GM12865 (cell line): ENCODE data around the gene CIC.

Experiments used
- DNase-seq: peaks from one replicate; pipeline ENCODE4 v3.0.0; 2010; ENCODE audit warnings: low read depth
- H3K4me3 ChIP-seq: 2 replicates; pipeline ENCODE4 v1.5.1; 2011; ENCODE audit warnings: mild to moderate bottlenecking, low read depth, low read length, control low read depth
- TF ChIP-seq, protein P1 (sequence below): IDR thresholded peaks from 2 replicates; pipeline ENCODE4 v1.5.1; 2011; ENCODE audit warnings: low read length, control low read depth, low read depth, inconsistent platforms; ENCODE audit not compliant: insufficient read depth; ENCODE audit errors: missing control alignments

Gene CIC

DNA sequence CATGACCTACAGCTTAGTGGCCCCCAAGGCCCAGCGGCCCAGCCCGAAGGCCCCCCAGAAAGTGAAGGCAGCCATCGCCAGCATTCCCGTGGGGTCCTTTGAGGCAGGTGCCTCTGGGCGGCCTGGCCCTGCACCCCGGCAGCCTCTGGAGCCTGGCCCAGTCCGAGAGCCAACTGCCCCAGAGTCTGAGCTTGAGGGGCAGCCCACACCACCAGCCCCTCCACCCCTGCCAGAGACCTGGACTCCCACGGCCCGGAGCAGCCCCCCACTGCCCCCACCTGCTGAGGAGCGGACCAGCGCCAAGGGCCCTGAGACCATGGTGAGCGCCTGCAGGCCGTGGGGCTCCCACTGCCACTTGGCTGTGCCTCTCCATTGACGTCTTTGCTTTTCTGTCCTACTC is 23.9 kb downstream of the CIC start:
- no peak overlapping the region for H3K4me3 ChIP-seq
- no peak for DNase-seq
- TF ChIP-seq, protein P1, sequence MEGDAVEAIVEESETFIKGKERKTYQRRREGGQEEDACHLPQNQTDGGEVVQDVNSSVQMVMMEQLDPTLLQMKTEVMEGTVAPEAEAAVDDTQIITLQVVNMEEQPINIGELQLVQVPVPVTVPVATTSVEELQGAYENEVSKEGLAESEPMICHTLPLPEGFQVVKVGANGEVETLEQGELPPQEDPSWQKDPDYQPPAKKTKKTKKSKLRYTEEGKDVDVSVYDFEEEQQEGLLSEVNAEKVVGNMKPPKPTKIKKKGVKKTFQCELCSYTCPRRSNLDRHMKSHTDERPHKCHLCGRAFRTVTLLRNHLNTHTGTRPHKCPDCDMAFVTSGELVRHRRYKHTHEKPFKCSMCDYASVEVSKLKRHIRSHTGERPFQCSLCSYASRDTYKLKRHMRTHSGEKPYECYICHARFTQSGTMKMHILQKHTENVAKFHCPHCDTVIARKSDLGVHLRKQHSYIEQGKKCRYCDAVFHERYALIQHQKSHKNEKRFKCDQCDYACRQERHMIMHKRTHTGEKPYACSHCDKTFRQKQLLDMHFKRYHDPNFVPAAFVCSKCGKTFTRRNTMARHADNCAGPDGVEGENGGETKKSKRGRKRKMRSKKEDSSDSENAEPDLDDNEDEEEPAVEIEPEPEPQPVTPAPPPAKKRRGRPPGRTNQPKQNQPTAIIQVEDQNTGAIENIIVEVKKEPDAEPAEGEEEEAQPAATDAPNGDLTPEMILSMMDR, result no peak

DNA sequence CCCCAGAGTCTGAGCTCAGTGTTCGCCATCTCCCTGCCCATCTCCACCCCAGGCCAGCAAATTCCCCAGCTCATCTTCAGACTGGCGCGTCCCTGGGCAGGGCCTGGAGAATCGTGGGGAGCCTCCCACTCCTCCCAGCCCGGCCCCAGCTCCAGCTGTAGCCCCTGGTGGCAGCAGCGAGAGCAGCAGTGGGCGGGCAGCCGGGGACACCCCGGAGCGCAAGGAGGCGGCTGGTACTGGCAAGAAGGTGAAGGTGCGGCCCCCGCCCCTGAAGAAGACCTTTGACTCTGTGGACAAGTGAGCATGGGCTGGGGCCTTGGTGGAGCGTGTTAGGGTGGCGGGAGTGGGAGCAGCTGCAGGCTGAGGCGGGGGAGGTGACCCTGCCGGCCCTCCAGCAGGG is 24.5 kb downstream of the CIC start:
- DNase-seq, result no peak
- TF ChIP-seq, protein P1, result no peak
- no peak overlapping the region for H3K4me3 ChIP-seq

DNA sequence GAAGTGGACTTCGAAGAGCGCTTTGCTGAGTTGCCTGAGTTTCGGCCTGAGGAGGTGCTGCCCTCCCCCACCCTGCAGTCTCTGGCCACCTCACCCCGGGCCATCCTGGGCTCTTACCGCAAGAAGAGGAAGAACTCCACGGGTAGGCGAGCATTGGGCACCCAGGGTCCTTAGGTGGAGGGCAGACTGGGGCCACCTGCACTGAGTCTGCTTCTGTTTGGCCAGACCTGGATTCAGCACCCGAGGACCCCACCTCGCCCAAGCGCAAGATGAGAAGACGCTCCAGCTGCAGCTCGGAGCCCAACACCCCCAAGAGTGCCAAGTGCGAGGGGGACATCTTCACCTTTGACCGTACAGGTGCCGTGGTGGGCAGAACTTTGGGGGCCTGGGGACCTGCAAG is 24.9 kb downstream of the CIC start:
- no peak overlapping the region for H3K4me3 ChIP-seq
- TF ChIP-seq, protein P1, result no peak
- no peak for DNase-seq

DNA sequence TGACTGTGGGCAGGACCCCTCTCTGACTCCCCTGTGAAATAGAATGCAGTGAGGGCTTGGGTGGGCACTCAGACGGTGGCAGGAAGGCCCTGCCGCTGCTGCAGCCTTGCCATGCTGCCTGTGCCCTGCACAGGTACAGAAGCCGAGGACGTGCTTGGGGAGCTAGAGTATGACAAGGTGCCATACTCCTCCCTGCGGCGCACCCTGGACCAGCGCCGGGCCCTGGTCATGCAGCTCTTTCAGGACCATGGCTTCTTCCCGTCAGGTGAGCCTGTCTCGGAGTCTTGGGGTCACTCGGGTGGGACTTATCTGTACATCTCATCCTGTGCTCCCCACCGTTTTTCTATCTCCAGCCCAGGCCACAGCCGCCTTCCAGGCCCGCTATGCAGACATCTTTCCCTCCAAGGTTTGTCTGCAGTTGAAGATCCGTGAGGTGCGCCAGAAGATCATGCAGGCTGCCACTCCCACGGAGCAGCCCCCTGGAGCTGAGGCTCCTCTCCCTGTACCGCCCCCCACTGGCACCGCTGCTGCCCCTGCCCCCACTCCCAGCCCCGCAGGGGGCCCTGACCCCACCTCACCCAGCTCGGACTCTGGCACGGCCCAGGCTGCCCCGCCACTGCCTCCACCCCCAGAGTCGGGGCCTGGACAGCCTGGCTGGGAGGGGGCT is 25.6 kb downstream of the CIC start:
- no peak for DNase-seq
- H3K4me3 ChIP-seq, result no peak overlapping the region
- TF ChIP-seq, protein P1, result no peak

DNA sequence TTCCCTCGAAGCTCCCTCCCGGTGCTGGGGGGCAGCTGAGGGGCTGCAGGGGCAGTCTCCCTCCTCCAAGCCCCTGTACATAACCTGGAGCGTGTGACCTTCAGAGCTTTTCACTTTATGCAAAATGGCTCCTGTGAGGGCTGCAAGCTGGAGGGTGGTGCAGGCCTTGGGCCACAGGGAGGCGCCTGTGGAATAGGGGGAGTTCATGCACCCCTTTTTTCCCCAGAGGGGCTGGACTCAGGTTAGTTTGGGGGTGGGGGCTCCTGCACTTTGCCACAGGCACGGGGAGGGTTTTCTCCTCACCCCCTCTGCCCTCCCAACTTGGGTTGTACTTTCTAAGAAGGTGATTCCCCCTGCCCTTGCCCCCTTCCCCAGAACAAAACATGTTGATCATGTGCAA is 26.3 kb downstream of the CIC start:
- no peak overlapping the region for H3K4me3 ChIP-seq
- TF ChIP-seq, protein P1, result no peak
- no peak for DNase-seq

DNA sequence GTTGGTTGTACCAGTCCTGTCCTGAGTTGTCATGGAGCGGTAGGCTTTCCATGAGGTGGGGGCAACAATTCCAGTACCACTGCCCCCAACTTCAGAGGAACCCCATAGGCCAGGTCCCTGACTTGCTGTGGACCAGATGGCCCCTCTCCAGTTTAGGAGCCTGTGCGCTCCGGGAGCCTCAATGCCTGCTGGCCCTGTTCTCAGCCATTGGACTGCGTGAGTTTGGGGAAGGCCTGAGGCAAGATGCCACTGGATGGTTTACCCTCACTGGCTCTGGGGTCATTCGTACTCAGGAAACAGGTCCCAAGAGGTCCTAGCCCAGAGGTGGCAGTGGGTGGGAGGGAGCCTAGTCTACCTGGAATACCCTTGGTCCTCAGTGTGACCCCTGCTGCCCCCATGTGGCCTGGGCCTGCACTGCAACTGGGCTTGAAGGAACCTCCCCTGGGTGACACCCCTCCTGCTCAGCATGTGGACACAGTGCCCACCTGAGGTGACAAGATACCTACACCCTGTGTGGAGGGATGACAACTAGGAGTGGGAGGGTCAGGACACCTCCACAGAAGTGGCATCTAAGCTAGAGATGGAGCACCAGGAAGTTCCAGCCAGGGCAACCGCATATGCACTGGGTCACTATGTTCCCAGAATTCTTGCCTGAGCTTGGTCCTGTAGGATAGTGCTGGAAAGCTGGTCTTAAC is 26.9 kb downstream of the CIC start:
- TF ChIP-seq, protein P1, result peak; percentile 98
- DNase-seq, result peak; percentile 84
- H3K4me3 ChIP-seq, result no peak overlapping the region
